ENCODE data around the gene KIAA0825. TPM values are rescaled to one million over a fixed set of nuclear protein-coding genes. Genes with fewer than 3 reads are reported as not detected.

KIAA0825 gene
- total RNA-seq, 1 experiment from 2014 or later, result 1.6 TPM

GRCh38 chr5:94337617-94338016, 280.8 kb downstream of the KIAA0825 start:
- no peaks in the 10 kb centered on the region for H3K27me3 ChIP-seq (ENCODE audit: control insufficient read depth, insufficient read depth, low read length)
- no peaks in the 10 kb centered on the region for H3K9me3 ChIP-seq (ENCODE audit: control insufficient read depth, insufficient read depth, low read depth, low read length)
- H3K36me3 ChIP-seq (ENCODE audit: control insufficient read depth, insufficient read depth, low read length), result no peaks in the 10 kb centered on the region
- DNase-seq (ENCODE audit: low read depth, low spot score) (no peak), ATAC-seq (no peak)
- intact Hi-C loops (cut with micrococcal nuclease; ENCODE audit: unreplicated experiment) (no loop called here), in situ Hi-C loops (cut with HindIII; ENCODE audit: low pct_unique_long_range_greater_than_20kb, low sequenced_read_pairs) (no loop called here)
- TF ChIP-seq CTCF (IDR thresholded peaks at IDR 0.05) (no peak), SIN3A (IDR thresholded peaks at IDR 0.05; ENCODE audit: borderline replicate concordance, insufficient read depth, low read depth, low read length) (no peak), POLR2AphosphoS5 (IDR thresholded peaks at IDR 0.05; ENCODE audit: low read depth, low read length) (no peak), REST (IDR thresholded peaks at IDR 0.05; ENCODE audit: insufficient read depth in 1 of 2, low read depth in 2 of 2, low read length in 1 of 2) (no peak)
- no peaks in the 10 kb centered on the region for H3K4me1 ChIP-seq (ENCODE audit: control insufficient read depth, insufficient read depth, low read length)
- H3K4me3 ChIP-seq (ENCODE audit: low read depth in 2 of 2, low read length in 2 of 2), result no peak overlapping the region
- BruUV-seq (replicated peaks), result no TSS peak
- no peak overlapping the region for H3K27ac ChIP-seq (ENCODE audit: low read length)
- POLR2A ChIA-PET, result no interaction called here
- CTCF ChIA-PET, result no interaction called here

- CTCF ChIA-PET, result no interaction called here
Observed at GRCh38 chr5:94335936-94336335, 282.5 kb downstream of the KIAA0825 start.

More at GRCh38 chr5:94335936-94336335, 282.5 kb downstream of the KIAA0825 start:
- no peak for ATAC-seq
- no peak for DNase-seq (ENCODE audit: low read depth, low spot score)
- H3K4me3 ChIP-seq (ENCODE audit: low read depth in 2 of 2, low read length in 2 of 2), result no peak overlapping the region
- intact Hi-C loops (cut with micrococcal nuclease; ENCODE audit: unreplicated experiment) (no loop called here), in situ Hi-C loops (cut with HindIII; ENCODE audit: low pct_unique_long_range_greater_than_20kb, low sequenced_read_pairs) (no loop called here)
- TF ChIP-seq CTCF (IDR thresholded peaks at IDR 0.05) (no peak), SIN3A (IDR thresholded peaks at IDR 0.05; ENCODE audit: borderline replicate concordance, insufficient read depth, low read depth, low read length) (no peak), REST (IDR thresholded peaks at IDR 0.05; ENCODE audit: insufficient read depth in 1 of 2, low read depth in 2 of 2, low read length in 1 of 2) (no peak), TCF7L2 (IDR thresholded peaks at IDR 0.05; ENCODE audit: low read depth, low read length) (no peak), POLR2AphosphoS5 (IDR thresholded peaks at IDR 0.05; ENCODE audit: low read depth, low read length) (no peak)
- no peak overlapping the region for H3K27ac ChIP-seq (ENCODE audit: low read length)
- H3K36me3 ChIP-seq (ENCODE audit: control insufficient read depth, insufficient read depth, low read length), result no peaks in the 10 kb centered on the region
- POLR2A ChIA-PET, result no interaction called here
- BruUV-seq (replicated peaks), result no TSS peak
- no peaks in the 10 kb centered on the region for H3K9me3 ChIP-seq (ENCODE audit: control insufficient read depth, insufficient read depth, low read depth, low read length)
- H3K4me1 ChIP-seq (ENCODE audit: control insufficient read depth, insufficient read depth, low read length), result no peaks in the 10 kb centered on the region
- no peaks in the 10 kb centered on the region for H3K27me3 ChIP-seq (ENCODE audit: control insufficient read depth, insufficient read depth, low read length)

Measured in Panc1 (cell line).